ENCODE results near the gene PRKAB2. TPM values are rescaled to one million over a fixed set of nuclear protein-coding genes. Genes with fewer than 3 reads are reported as not detected.
"Not testable (repeated sequence)": the region's sequence is repeated elsewhere in the genome, so short reads cannot be mapped to it uniquely, and the experiment has no call there.

The PRKAB2 gene
- total RNA-seq, 1 donor from 2014 or later: 26.7 TPM

GRCh38 chr1:147124266-147124665 lies 48.0 kb downstream of the PRKAB2 start:
- peaks cover 2% of the 10 kb centered on the region for H3K9me3 Mint-ChIP-seq (ENCODE audit: unreplicated experiment)
- H3K27ac Mint-ChIP-seq (ENCODE audit: unreplicated experiment): no peak overlapping the region
- TF ChIP-seq CTCF (IDR thresholded peaks at IDR 0.05; ENCODE audit: partially characterized antibody, unreplicated experiment): no peak
- no peaks in the 10 kb centered on the region for H3K4me1 Mint-ChIP-seq (ENCODE audit: low read depth, unreplicated experiment)
- no peak overlapping the region for H3K4me3 Mint-ChIP-seq (ENCODE audit: unreplicated experiment)
- no peaks in the 10 kb centered on the region for H3K36me3 Mint-ChIP-seq (ENCODE audit: unreplicated experiment)
- no peak for DNase-seq
- peaks cover 4% of the 10 kb centered on the region for H3K27me3 Mint-ChIP-seq (ENCODE audit: unreplicated experiment)

- Mint-ChIP-seq H3K27me3 (ENCODE audit: unreplicated experiment) (peaks cover 4% of the 10 kb centered on the region), H3K4me3 (ENCODE audit: unreplicated experiment) (no peak overlapping the region), H3K9me3 (ENCODE audit: unreplicated experiment) (no peaks in the 10 kb centered on the region), H3K27ac (ENCODE audit: unreplicated experiment) (no peak overlapping the region), H3K36me3 (ENCODE audit: unreplicated experiment) (no peaks in the 10 kb centered on the region), H3K4me1 (ENCODE audit: low read depth, unreplicated experiment) (no peaks in the 10 kb centered on the region)
- no peak for DNase-seq
- no peak for TF ChIP-seq CTCF (IDR thresholded peaks at IDR 0.05; ENCODE audit: partially characterized antibody, unreplicated experiment)
Measured at GRCh38 chr1:147117109-147117508, 55.2 kb downstream of the PRKAB2 start.

GRCh38 chr1:147115496-147115895 lies 56.8 kb downstream of the PRKAB2 start:
- no peaks in the 10 kb centered on the region for H3K27me3 Mint-ChIP-seq (ENCODE audit: unreplicated experiment)
- H3K27ac Mint-ChIP-seq (ENCODE audit: unreplicated experiment): no peak overlapping the region
- TF ChIP-seq CTCF (IDR thresholded peaks at IDR 0.05; ENCODE audit: partially characterized antibody, unreplicated experiment): no peak
- H3K4me1 Mint-ChIP-seq (ENCODE audit: low read depth, unreplicated experiment): no peaks in the 10 kb centered on the region
- H3K9me3 Mint-ChIP-seq (ENCODE audit: unreplicated experiment): no peaks in the 10 kb centered on the region
- H3K36me3 Mint-ChIP-seq (ENCODE audit: unreplicated experiment): no peaks in the 10 kb centered on the region
- DNase-seq: no peak
- no peak overlapping the region for H3K4me3 Mint-ChIP-seq (ENCODE audit: unreplicated experiment)

- not testable (repeated sequence) for H3K36me3 Mint-ChIP-seq (ENCODE audit: unreplicated experiment); H3K4me3 Mint-ChIP-seq (ENCODE audit: unreplicated experiment); H3K4me1 Mint-ChIP-seq (ENCODE audit: low read depth, unreplicated experiment); DNase-seq; H3K27ac Mint-ChIP-seq (ENCODE audit: unreplicated experiment); H3K9me3 Mint-ChIP-seq (ENCODE audit: unreplicated experiment); H3K27me3 Mint-ChIP-seq (ENCODE audit: unreplicated experiment)
Measured at GRCh38 chr1:147115079-147115478, 57.2 kb downstream of the PRKAB2 start.

GRCh38 chr1:147114353-147114752 lies 57.9 kb downstream of the PRKAB2 start:
- H3K27ac Mint-ChIP-seq (ENCODE audit: unreplicated experiment); H3K4me1 Mint-ChIP-seq (ENCODE audit: low read depth, unreplicated experiment); H3K36me3 Mint-ChIP-seq (ENCODE audit: unreplicated experiment); H3K27me3 Mint-ChIP-seq (ENCODE audit: unreplicated experiment); H3K4me3 Mint-ChIP-seq (ENCODE audit: unreplicated experiment); DNase-seq; H3K9me3 Mint-ChIP-seq (ENCODE audit: unreplicated experiment): not testable (repeated sequence)

GRCh38 chr1:147111381-147112130 lies 60.7 kb downstream of the PRKAB2 start:
- DNase-seq: no peak
- Mint-ChIP-seq H3K27me3 (ENCODE audit: unreplicated experiment) (peaks cover 2% of the 10 kb centered on the region), H3K36me3 (ENCODE audit: unreplicated experiment) (no peaks in the 10 kb centered on the region), H3K9me3 (ENCODE audit: unreplicated experiment) (no peaks in the 10 kb centered on the region), H3K27ac (ENCODE audit: unreplicated experiment) (no peak overlapping the region), H3K4me1 (ENCODE audit: low read depth, unreplicated experiment) (no peaks in the 10 kb centered on the region), H3K4me3 (ENCODE audit: unreplicated experiment) (no peak overlapping the region)
- no peak for TF ChIP-seq CTCF (IDR thresholded peaks at IDR 0.05; ENCODE audit: partially characterized antibody, unreplicated experiment)
